Right atrium auricular region (tissue), 2 donors: Measurements from ENCODE around the gene EPHA6. TPM values are rescaled to one million over a fixed set of nuclear protein-coding genes. Genes with fewer than 3 reads are reported as not detected.

ENCODE experiments used
- DNase-seq: peaks from one replicate; pipeline ENCODE4 v3.0.0-alpha.2; 2019; ENCODE audit warnings: low spot score
- H3K27ac ChIP-seq, 2 donors: fragments of 200-600 bp; sonication (generic); 1 replicate in 1 of 2; 2 replicates in 1 of 2; pipeline ENCODE4 v1.5.1; 2016 to 2019
- H3K27me3 ChIP-seq, 2 donors: fragments of 200-600 bp; sonication (generic); one replicate each; pipeline versions ENCODE4 v1.5.1 to v1.6.0; 2017 to 2019
- H3K36me3 ChIP-seq: fragments of 200-600 bp; sonication (generic); one replicate; pipeline ENCODE4 v1.5.1; 2016
- H3K4me1 ChIP-seq, 2 donors: fragments of 200-600 bp; sonication (generic); one replicate each; pipeline versions ENCODE4 v1.5.1 to v1.6.0; 2017 to 2019
- H3K4me3 ChIP-seq, 2 donors: fragments of 200-600 bp; sonication (generic); 1 replicate in 1 of 2; 2 replicates in 1 of 2; pipeline ENCODE4 v1.5.1; 2017 to 2019; ENCODE audit warnings: mild to moderate bottlenecking in 1 of 2, moderate library complexity in 1 of 2
- H3K9me3 ChIP-seq, 2 donors: fragments of 200-600 bp; sonication (generic); one replicate each; pipeline ENCODE4 v1.5.1; 2019
- CTCF ChIP-seq, 2 donors: fragments of 200-600 bp; sonication (generic); IDR thresholded peaks; one replicate each; pipeline ENCODE4 v1.5.1; 2019; ENCODE audit warnings: antibody characterized with exemption in 2 of 2
- total RNA-seq, 2 donors: library from RNA; depleted of rRNA; stranded (reverse); fragments of >200 nt; gene quantifications; one replicate each; pipeline ENCODE4 v1.1.0, GENCODE V29; 2016

The EPHA6 gene
- total RNA-seq, 2 donors from 2014 or later: 0.22 to 0.35 TPM

- Histone ChIP-seq H3K27ac (no peak overlapping the region), H3K27me3 (no peaks in the 10 kb centered on the region), H3K4me1 (no peaks in the 10 kb centered on the region), H3K36me3 (no peaks in the 10 kb centered on the region), H3K4me3 (no peak overlapping the region), H3K9me3 (no peaks in the 10 kb centered on the region)
- no peak for TF ChIP-seq CTCF (IDR thresholded peaks at IDR 0.05)
- no peak for DNase-seq
Observed at GRCh38 chr3:97043411-97043810, 229.0 kb downstream of the EPHA6 start.

- TF ChIP-seq CTCF (IDR thresholded peaks at IDR 0.05): no peak
- Histone ChIP-seq H3K4me3 (no peak overlapping the region), H3K27ac (no peak overlapping the region), H3K27me3 (no peaks in the 10 kb centered on the region), H3K4me1 (no peaks in the 10 kb centered on the region), H3K36me3 (no peaks in the 10 kb centered on the region), H3K9me3 (peaks cover 0 to 13% of the 10 kb centered on the region in 2 donors)
- no peak for DNase-seq
Observed at GRCh38 chr3:97057365-97057764, 243.0 kb downstream of the EPHA6 start.

- peaks cover 0 to 15% of the 10 kb centered on the region in 2 donors for H3K9me3 ChIP-seq
- H3K4me1 ChIP-seq: no peaks in the 10 kb centered on the region
- no peaks in the 10 kb centered on the region for H3K36me3 ChIP-seq
- TF ChIP-seq CTCF (IDR thresholded peaks at IDR 0.05): no peak
- no peaks in the 10 kb centered on the region for H3K27me3 ChIP-seq
- no peak for DNase-seq
- no peak overlapping the region for H3K27ac ChIP-seq
- no peak overlapping the region for H3K4me3 ChIP-seq
Observed at GRCh38 chr3:97059168-97059567, 244.8 kb downstream of the EPHA6 start.

- no peak for DNase-seq
- no peaks in the 10 kb centered on the region for H3K27me3 ChIP-seq
- no peaks in the 10 kb centered on the region for H3K4me1 ChIP-seq
- H3K36me3 ChIP-seq: no peaks in the 10 kb centered on the region
- no peak overlapping the region for H3K27ac ChIP-seq
- no peak for TF ChIP-seq CTCF (IDR thresholded peaks at IDR 0.05)
- H3K9me3 ChIP-seq: peaks cover 0 to 10% of the 10 kb centered on the region in 2 donors
- H3K4me3 ChIP-seq: no peak overlapping the region
Observed at GRCh38 chr3:97066531-97066930, 252.1 kb downstream of the EPHA6 start.

GRCh38 chr3:97070302-97070701 is 255.9 kb downstream of the EPHA6 start:
- Histone ChIP-seq H3K4me3 (no peak overlapping the region), H3K4me1 (no peaks in the 10 kb centered on the region), H3K27ac (no peak overlapping the region), H3K27me3 (no peaks in the 10 kb centered on the region), H3K9me3 (no peaks in the 10 kb centered on the region), H3K36me3 (no peaks in the 10 kb centered on the region)
- no peak for TF ChIP-seq CTCF (IDR thresholded peaks at IDR 0.05)
- DNase-seq: no peak

- Histone ChIP-seq H3K36me3 (no peaks in the 10 kb centered on the region), H3K4me3 (no peak overlapping the region), H3K9me3 (no peaks in the 10 kb centered on the region), H3K4me1 (no peaks in the 10 kb centered on the region), H3K27ac (no peak overlapping the region), H3K27me3 (no peaks in the 10 kb centered on the region)
- TF ChIP-seq CTCF (IDR thresholded peaks at IDR 0.05): no peak
- no peak for DNase-seq
Observed at GRCh38 chr3:97074546-97074945, 260.2 kb downstream of the EPHA6 start.
